Femur (tissue), 1 donor: ENCODE data around the gene ZNF579.
A peak's percentile ranks its signal among the peaks of the same experiment; 100 is the strongest.

ENCODE experiments used
- DNase-seq: peaks from one replicate; pipeline ENCODE4 v3.0.0-alpha.2; 2017

The ZNF579 gene

DNA sequence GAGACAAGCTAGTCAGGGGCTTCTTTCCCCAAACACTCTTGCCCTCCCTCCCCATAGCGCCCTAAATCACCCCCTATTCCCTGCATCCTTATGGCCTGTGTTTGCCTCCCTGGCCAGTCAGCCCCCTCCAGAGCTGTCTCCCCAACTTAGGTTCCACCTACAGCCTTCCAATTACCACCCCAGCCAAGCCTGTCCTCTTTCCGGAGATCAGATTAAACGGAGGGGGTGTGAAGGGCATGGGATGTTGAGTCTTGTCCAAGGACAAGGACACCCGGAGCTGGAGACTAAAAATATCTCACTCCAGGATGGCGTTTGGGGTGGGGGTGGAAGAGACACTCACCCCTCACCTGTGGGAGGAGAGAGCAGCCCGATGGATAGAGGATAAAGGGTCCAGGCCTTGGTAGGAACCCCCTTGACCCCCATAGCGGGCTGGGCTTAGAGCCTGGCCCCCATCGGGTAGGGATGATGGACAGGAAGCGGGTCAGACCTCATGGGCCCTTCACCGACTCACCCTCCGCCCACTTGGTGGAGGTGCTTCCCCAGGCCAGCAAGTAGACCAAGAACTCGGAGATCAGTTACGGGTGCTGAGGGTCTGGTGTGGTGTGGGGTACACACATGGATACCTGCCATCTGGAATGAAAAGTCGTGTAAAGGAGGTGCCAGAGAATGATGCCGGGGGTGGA, 30.8 kb upstream of the ZNF579 start:
- no peak for DNase-seq

- DNase-seq = no peak
Measured at GRCh38 chr19:55609326-55609725, 28.7 kb upstream of the ZNF579 start.

DNA sequence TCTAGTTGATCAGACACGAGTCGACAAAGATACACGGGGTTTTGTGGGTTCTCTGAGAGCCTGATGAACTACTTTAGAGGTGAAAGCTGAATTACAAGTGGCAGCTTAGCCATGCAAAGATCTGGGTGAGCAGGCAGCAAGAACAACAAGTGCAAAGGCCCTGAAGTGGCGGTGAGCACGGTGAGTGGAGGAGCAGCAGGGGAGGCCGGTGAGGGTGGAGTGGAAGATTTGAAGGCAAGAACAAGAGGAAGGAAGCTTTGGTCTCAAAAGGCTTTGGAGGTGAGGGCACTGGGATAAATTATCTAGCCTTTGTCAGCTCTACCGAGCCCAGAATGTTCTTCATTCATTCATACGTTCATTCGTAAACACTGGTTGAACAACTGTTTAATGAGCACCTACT, 26.2 kb upstream of the ZNF579 start:
- no peak for DNase-seq

GRCh38 chr19:55606471-55606787, 25.8 kb upstream of the ZNF579 start:
- DNase-seq = no peak

DNA sequence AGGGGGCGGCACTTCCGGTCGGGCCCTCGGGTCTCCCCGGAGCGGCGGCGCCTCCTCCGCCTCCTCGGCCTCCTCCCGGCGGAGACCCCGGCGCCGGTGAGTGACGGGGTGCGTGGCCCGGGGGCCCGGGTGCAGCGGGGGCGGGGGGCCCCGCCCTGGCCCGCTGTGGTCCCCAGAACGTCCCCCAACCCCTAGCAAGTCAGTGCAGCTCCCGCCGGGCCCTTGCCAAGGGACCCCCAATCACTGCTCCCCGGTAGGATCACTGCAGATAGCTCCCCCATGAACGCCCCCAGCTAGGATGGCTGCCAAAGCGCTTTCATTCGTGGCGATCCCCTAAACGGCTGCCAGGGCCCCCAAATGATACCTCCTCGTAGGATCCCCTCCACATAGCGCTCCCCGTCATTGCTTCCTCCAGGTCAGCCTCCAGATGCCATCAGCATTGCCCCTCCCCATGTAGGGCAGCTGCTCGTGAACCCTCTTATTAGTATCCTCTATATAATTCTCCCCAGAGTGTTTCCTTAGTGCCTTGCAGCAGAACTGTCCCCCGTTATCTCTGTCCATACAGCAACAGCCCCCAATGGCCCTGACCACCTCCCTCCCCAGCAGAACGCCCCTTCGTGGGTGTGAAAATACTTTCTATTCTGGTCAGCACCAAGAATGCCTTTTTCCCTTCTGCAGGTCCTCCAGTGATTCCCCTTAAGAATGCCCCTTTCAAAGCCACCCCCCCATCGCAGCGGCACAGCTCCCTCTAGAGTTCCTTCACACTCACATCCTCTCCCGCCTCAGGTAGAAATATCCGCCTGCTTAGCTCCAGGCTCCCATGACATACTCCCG, 25.2 kb upstream of the ZNF579 start, which contains the start of gene ZNF865:
TSS of gene ZNF865 (plus strand) at position 11 of the 834 bp plus-strand sequence. CDS start 7,972 bp downstream, outside the sequence.
- peak; percentile 87 for DNase-seq

- peak; percentile 99 for DNase-seq
Measured at GRCh38 chr19:55605207-55605636, 24.6 kb upstream of the ZNF579 start.

GRCh38 chr19:55603581-55604292, 23.1 kb upstream of the ZNF579 start:
- no peak for DNase-seq

DNA sequence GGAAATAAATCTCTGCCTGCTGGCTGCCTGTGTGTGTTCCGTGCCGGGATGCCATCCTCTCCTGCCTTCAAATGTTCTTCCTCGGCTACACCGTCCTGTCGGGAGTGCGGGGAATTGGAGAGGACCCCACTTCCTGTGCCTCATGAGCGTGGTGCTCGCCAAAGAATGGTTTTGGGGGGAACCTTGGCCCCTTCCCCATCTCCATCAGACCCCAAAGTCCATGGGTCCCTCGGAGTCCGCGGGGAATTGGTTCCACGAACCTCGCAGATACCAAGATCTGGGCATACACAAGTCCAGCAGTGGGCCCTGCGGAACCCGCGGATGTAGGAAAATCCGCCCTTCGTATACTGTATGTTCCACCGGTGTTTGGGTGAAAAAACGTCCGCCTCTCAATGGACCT, 22.5 kb upstream of the ZNF579 start:
- no peak for DNase-seq

DNA sequence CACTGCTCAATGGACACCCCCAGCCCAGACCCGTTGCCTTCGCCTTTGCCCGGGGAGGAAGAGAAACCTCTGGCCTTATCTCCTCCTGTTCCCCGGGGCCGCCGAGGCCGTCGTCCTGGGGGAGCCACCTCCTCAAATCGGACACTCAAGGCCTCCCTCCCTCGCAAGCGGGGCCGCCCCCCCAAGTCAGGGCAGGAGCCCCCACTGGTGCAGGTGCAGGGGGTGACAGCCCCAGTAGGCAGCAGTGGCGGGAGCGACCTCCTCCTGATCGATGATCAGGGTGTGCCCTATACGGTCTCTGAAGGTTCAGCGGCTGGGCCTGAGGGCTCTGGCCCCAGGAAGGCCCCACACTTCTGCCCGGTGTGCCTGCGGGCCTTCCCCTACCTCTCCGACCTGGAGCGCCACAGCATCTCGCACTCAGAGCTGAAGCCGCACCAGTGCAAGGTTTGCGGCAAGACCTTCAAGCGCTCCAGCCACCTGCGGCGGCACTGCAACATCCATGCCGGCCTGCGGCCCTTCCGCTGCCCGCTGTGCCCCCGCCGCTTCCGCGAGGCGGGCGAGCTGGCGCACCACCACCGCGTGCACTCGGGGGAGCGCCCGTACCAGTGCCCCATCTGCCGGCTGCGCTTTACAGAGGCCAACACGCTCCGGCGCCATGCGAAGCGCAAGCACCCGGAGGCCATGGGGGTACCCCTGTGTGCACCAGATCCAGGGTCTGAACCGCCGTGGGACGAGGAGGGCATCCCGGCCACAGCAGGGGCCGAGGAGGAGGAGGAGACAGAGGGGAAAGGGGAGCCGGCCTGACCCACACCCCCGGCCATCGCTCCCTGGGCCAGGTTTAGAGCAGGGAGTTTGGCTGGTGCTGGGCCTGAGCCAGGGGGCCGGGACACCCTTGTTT, 21.7 kb upstream of the ZNF579 start:
- no peak for DNase-seq

DNA sequence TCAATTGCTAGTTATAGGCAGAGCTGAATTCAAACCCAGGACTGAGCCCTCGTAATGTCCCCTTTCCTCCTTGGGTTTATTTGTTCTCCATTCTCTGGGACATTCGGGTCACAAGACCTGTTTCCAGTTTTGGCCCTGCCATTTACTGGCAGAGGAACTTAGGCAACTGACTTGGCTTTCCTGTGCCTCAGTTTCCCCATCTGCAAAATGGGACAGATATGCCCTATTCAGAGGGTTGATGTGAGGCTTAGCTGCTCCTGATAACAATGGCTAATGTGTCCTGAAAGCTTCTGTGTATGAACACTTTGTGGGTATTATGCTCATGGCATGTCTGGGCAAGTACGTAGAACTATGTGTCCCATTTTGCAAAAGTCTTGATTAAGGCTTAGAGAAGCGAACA, 20.4 kb upstream of the ZNF579 start:
- DNase-seq = no peak

- DNase-seq = no peak
Measured at GRCh38 chr19:55600662-55601028, 20.0 kb upstream of the ZNF579 start.

DNA sequence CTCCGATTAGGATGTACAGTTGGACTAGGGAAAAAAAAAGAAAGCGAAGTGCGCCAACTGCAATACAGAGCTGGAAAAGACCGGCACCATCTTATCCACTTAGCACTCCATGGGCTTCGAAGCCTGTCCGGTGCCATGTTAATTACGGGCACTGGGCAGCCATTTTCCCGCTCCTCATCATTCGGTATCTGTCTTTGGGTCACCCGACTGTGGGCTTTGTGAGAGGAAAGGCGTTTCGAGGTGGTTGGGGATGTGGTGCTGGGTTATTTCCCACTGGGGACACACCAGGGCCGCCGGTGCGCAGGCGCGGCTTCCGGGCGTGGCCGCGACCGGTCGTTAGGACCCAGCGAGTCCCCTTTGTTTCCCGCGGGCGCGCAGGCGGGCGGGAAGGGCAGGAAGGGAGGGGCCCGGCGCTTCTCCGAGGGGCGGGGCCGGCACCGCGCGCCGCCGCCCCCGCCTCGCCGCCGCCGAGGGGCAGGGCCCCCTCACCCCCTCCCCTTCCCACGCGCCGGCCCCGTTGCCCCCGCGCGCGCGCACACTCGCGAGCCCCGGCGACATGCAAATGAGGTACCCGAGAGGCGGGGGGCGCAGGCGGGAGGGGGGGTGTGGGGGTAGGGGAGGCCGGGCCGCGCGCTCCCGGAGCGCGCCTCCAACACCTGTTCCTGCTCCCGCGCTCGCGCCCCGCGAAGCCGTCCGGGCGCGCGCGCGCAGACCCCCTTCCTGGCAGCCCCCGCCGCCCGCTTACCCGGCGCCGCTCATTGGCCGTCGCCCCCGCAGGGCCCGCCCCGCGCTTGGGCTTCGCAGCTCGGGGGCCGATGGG, 19.4 kb upstream of the ZNF579 start, which contains the start of gene ZNF524:
TSS of gene ZNF524 (plus strand) at position 447 of the 820 bp plus-strand sequence. CDS start 1,825 bp downstream, outside the sequence.
- peak; percentile 94 for DNase-seq

DNA sequence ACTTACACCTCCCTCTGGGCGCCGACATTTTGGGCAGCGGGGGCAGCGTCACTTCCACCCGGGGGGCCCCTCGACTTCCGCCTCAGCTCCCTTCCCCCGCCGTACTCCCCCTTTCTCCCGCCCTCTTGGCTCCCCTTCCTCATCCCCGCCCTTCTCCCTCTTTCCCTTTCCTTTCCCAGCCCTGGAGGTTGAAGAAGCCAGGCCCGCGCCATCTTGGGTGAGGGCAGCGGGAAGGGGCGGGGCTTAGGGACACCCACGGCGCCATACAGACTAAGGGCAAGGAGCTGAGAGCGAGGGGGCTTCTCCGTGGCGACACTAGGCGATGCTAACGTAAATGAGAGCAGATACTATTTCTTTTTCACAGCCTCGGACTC, 18.8 kb upstream of the ZNF579 start, which contains the start of gene FIZ1:
TSS of gene FIZ1 (minus strand) at position 50 of the 374 bp plus-strand sequence. CDS start 1,652 bp downstream, outside the sequence.
- DNase-seq = peak; percentile 99

GRCh38 chr19:55598719-55599467, 18.2 kb upstream of the ZNF579 start:
- peak; percentile 96 for DNase-seq

- DNase-seq = no peak
Measured at GRCh38 chr19:55598034-55598433, 17.4 kb upstream of the ZNF579 start.

DNA sequence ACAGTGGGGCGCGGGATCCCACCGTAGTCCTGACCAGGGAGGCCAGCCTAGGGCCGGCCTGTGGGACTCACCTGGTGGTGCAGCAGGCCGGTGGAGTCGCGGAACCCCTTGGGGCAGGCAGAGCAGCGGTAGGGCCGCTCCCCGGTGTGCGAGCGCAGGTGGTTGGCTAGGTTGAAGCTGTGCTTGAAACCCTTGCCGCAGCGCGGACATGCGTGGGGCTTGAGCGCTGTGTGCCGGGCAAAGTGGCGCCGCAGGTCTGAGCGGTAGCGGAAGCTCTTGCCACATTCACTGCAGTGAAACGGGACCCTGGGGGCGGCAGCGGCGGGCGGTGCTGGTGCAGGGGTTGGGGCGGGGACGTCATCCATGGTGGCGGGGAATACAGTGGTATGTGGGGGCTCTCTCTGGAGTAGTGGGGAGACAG, 16.9 kb upstream of the ZNF579 start:
- no peak for DNase-seq

DNA sequence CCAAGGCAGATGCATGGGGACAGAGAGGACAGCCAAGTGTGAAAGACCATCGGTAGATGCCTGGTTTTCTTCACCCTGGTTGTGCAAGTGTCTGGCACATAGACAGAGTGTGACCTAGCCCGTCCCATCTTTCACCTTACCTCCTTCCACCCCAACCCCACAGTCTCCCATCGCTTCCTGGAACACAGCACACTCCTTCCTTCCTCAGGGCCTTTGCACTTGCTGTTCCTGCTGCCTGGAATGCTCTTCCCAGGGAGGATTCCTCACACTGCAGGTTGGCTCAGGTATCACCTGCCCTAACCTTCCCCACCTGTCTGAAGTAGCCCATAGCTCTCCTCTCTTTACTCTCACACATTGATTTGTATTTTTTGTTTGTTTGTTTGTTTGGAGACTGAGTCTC, 15.7 kb upstream of the ZNF579 start:
- DNase-seq = no peak

- no peak for DNase-seq
Measured at GRCh38 chr19:55594996-55595545, 14.4 kb upstream of the ZNF579 start.

DNA sequence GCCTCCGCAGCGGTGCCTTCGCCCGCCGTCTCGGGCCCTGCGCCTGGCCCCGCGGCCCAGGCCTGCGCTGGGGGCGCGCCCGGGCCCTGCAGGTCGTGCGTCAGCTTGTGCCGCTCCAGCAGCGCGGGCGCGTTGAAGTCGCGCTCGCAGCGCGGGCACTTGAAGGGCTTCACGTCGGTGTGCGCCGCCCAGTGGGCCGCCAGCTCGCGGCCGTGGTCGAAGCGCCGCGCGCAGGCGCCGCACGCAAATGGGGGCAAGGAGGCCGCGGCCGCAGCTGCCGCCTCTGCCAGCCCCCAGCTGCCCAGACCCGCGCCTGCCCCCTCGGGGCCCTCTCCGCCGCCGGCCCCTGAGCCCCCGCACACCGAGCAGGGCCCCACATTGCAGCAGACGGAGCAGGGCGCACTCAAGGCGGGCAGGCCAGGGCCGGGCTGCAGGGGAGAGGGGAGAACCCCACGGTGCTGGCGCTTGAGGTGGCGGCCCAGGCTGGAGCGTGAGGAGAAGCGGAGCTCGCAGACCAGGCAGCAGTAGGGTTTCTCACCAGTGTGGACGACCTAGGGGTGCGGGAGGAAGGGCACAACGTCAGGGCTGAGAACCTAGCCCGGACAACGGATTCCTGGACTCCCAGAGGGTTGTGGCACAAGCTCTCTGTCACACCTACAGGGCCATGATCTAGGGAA, 12.6 kb upstream of the ZNF579 start:
- no peak for DNase-seq
